Stimulated activated naive CD8-positive, alpha-beta T cell treated with anti-CD3 and anti-CD28 coated beads, Interleukin-15, Interleukin-2, amounts not matched to agents 100 U/mL and 50 U/mL, for 24 hours (primary cell): ENCODE results near the gene ACOT13.
"Not testable (repeated sequence)": the region's sequence is repeated elsewhere in the genome, so short reads cannot be mapped to it uniquely, and the experiment has no call there.

Source experiments
- ATAC-seq: fragments of 150-1000 bp; cut with Tn5 transposase; one replicate; pipeline ENCODE4 v1.10.0; 2021
- DNase-seq: peaks from one replicate; pipeline ENCODE4 v3.0.0; 2021

Gene ACOT13

GRCh38 chr6:24662236-24662635 is 4.6 kb upstream of the ACOT13 start:
- ATAC-seq (no peak), DNase-seq (no peak)

GRCh38 chr6:24663189-24663588 is 3.7 kb upstream of the ACOT13 start:
- ATAC-seq (no peak), DNase-seq (no peak)

DNA sequence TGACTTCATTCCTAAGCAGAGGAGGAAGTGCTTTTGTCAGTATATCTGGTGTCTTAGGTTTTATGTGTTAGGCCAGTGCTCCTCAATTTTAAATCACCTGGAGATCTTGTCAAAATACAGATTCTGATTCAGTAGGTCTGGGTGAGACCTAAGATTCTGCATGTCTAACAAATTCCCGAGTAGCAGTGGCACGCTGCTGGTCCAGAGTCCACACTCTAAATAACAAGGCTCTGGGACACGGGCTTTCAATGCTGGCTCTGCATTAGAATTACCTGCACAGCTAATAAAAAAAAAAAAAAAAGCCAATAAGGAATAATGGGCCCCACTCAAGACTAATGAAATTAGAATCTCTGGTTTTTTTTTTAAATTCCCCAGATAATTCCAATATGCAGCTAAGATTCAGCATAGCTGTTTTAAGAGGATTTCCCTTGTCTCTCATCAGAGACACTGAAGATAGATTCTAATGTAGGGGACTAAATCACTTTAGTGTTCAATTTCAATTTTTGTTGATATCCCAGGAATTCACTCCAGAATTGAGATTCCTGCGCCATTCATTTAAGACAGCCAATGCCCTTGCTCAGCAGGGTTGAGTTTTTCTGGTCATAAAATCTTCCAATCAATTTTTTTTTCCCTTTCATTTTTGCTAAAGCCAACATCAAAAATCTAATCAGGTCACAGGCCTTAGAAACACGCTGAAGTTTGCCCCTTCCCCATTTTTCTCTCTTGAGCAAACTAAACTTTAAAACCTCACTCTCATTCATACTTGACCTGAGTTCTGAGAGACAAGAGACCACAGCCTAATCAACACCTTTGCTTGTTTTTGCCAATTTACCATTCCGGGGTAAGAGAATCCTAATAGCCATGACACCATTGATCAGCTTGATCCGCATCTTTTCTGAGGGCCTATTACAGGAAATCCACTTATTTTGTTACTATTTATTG is 2.6 kb upstream of the ACOT13 start:
- DNase-seq, result no peak
- no peak for ATAC-seq

DNA sequence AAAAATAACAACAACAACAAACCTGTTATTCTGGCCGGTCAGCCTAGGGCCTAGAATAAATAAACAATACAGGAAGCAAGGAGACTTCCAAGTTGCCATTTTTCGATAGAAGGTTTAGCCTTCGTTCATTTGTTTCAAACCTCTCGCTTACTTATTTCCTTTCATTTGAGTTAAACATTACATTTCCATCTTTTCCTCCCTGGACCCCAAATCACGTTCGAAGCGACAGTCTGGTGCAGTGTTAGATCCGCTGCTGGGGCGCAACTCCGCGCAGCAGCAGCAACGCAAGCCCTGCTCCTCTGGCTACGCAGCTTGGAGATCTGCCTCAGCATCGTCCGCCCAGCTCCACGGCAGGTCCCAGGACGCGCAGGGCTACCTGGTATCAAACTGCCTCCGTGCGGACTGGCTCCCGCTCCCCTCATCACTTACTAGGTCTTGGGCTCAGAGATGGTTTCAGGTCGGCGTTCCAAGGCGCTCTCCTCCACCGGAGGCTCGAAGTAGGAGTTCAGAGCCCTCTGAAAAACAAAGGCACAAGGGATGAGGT is 708 bp upstream of the ACOT13 start:
- peak; percentile 31 for ATAC-seq
- DNase-seq, result peak; percentile 43

DNA sequence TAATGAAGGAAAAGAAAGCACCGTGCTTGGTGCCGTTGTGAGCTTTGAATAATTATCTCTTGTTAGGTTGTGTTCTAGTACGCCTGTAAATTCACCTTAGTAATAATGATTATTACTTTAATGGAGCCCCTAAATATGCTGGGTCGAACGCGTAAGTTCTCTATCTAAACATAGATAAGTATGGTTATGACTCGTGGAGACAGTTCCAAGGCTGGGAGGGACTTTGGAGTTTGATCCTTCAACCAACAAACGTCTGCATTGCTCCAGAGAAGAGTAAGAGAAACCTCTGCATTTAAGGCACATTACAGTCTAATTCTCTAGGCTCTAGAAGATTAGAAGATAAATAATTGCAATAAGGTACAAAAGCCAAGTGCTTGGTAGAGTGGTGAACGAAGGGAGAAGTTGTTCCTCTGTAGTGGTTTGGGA is 514 bp downstream of the ACOT13 start:
- DNase-seq, result no peak
- no peak for ATAC-seq

DNA sequence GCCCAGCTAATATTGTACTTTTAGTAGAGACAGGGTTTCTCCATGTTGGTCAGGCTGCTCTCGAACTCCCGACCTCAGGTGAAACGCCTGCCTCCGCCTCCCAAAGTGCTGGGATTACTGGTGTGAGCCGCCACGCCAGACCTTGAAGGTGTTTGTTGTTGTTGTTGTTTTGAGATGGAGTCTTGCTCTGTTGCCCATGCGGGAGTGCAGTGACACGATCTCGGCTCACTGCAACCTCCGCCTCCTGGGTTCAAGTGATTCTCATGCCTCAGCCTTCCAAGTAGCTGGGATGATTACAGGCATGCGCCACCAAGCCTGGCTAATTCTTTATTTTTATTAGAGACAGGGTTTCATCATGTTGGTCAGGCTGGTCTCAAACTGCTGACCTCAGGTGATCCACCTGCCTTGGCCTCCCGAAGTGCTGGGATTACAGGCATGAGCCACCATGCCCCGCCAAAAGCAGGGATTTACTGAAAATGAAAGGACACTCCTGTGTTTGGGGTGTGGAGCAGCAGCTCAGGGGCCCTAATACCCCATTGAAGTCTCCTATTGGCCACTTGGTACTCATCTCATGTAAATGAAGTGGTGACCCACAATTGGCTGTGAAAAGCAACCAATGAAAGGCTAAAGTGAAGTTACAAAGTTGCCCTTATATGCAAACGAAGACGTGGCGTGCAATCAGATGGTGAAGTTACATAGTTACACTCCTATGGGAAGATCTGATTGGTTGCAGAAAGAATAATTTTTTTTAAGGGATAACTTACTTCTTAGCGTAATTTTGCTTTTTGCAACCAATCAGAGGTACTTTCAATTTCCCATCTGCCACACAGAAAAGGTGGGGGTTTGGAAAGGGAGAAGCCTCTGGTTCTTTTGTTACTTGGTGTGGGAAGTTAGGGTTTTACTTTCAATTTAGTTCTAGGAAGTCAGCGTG is 1.5 kb downstream of the ACOT13 start:
- ATAC-seq, DNase-seq: not testable (repeated sequence)

- no peak for DNase-seq
- no peak for ATAC-seq
These were observed 2.1 kb downstream of the ACOT13 start for GRCh38 chr6:24668997-24669361.

GRCh38 chr6:24670492-24670891 is 3.6 kb downstream of the ACOT13 start:
- DNase-seq, ATAC-seq: not testable (repeated sequence)

DNA sequence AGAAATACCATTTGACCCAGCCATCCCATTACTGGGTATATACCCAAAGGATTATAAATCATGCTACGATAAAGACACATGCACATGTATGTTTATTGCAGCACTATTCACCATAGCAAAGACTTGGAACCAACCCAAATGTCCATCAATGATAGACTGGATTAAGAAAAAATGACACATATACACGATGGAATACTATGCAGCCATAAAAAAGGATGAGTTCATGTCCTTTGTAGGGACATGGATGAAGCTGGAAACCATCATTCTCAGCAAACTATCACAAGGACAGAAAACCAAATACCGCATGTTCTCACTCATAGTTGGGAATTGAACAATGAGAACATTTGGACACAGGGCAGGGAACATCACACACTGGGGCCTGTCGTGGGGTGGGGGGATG is 4.2 kb downstream of the ACOT13 start:
- ATAC-seq, DNase-seq: not testable (repeated sequence)

GRCh38 chr6:24672620-24673182 is 5.8 kb downstream of the ACOT13 start:
- DNase-seq, result no peak
- ATAC-seq, result no peak

GRCh38 chr6:24673625-24674024 is 6.7 kb downstream of the ACOT13 start:
- ATAC-seq, result no peak

DNA sequence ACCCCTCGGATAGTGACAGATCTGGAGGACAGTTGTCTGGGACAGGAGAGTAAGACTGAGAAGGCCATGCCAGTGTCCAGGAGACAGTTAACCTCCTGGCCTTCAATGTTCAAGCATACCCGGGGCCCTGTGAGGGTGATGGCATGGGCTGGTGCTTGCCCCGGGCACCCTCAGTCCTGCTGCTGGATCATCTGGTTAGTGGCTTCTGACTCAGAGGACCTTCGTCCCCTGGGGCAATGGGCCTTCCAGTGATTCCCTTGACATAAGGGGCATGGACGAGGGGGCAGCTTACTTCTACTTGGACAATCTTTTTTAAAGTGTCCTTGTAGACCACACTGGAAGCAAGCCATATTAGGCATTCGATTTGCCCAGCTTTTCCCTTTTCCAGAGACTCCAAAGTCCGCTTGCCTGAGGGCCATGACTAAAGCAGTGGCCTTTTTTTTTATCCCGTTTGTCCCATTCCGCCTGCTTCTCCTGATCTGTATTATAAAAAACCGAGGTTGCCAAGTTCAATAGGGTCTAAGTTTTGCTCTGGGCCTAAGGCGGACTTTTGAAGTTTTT is 12.0 kb downstream of the ACOT13 start:
- not testable (repeated sequence) for DNase-seq, ATAC-seq

More at GRCh38 chr6:24673625-24674024, 6.7 kb downstream of the ACOT13 start:
- DNase-seq, result no peak

DNA sequence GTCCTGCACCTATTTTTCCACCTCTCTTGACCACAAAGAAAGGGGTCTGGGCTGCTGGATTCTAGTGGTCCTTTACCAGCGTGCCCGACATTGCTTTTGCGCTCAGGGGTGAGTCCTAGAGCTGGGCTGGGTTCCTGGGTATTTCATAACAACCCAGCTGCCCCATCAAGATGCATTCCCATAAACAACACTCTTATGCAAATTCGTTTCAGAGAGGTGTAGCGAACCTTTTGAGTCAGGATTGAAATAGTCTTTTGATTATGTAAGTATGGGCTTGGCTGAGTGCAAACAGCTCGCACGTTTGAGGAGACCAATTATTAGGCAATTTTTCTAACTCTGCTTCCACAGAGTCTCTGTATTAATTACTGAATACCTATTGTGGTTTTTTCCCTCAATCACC is 13.7 kb downstream of the ACOT13 start:
- no peak for DNase-seq
- ATAC-seq, result no peak

DNA sequence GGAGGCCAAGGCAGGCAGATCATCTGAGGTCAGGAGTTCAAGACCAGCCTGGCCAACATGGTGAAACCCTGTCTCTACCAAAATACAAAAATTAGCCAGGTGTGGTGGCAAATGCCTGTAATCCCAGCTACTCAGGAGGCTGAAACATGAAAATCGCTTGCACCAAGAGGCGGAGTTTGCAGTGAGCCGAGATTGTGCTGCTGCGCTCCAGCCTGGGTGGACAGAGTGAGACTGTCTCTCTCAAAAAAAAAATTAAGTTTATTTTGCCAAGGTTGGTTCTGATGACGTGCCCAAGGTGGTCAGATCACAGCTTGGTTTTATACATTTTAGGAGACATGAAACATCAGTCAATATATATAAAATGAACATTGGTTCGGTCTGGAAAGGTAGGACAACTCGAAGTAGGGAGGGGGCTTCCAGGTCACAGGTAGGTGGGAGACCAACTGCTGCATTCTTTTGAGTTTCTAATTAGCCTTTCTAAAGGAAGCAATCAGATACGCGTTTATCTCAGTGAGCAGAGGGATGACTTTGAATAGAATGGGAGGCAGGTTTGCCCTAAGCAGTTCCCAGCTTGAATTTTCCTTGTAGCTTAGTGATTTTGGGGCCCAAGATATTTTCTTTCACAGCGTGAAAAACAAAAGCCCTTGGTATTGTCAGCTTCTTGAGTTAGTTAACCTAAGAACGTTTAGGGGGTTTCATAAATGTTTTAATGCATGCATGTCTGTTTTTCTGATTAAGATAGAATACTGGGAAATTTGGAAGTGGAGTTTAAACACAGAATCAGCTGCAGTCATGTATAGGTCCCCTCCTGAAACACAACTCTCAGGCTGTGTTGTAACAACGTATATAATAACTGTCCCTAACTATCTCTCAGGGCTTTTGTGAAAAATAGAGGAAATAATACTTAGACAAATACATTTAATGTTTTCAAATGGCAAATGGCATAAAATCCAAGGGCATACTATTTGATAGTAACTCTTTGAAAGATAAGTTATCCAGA is 16.7 kb downstream of the ACOT13 start:
- ATAC-seq (no peak), DNase-seq (no peak)

DNA sequence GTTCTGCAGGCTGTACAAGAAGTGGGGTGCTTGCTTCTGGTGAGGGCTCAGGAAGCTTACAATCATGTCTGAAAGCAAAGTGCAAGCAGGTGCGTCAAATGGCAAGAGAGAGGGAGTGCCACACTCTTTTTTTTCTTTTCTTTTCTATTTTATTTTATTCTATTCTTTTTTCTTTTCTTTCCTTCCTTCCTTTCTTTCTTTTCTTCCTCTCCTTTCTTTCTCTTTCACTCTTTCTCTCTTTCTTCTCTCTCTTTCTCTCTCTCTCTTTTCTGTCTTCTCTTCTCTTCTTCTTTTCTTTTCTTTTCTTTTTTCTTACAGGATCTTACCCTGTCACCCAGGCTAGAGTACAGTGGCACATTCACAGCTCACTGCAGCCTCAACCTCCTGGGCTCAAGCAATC is 19.5 kb downstream of the ACOT13 start:
- DNase-seq, result no peak
- ATAC-seq, result no peak

DNA sequence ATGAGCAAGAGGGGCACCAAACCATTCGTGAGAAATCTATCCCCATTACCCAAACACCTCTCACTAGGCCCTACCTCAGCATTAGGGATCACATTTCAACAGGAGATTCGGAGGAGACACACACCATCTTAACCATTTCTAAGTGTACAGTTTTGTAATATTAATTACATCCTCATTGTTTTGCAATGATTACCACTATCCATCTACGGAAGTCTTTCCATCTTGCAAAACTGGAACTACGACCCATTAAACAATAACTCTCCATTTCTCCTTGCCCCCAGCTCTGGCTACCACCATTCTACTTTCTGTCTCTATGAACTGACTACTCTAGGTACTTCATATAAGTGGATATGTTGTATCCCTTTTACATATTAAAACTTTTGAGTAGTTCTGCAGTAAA is 20.1 kb downstream of the ACOT13 start:
- ATAC-seq (no peak), DNase-seq (no peak)

GRCh38 chr6:24689964-24690363 is 23.1 kb downstream of the ACOT13 start:
- ATAC-seq (no peak), DNase-seq (no peak)

DNA sequence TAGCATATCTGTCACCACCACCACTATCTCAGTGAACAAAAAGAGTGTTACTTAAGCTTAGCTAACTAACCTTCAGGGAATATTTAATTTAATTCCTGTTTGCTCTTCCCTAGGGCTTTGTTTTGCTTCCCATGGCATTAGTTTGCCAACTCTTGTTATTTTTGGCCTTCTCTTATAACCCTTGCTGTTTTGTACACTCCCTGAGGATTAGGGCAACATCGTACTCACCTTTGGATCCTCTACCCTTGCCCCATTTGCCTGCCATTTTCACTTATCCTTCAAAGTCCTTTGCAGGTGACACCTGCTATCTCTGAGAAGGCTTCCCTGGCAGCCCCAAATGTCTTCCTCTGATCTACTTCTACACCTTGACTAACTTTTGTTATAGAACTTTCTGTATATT is 23.7 kb downstream of the ACOT13 start:
- no peak for DNase-seq
- ATAC-seq, result no peak

DNA sequence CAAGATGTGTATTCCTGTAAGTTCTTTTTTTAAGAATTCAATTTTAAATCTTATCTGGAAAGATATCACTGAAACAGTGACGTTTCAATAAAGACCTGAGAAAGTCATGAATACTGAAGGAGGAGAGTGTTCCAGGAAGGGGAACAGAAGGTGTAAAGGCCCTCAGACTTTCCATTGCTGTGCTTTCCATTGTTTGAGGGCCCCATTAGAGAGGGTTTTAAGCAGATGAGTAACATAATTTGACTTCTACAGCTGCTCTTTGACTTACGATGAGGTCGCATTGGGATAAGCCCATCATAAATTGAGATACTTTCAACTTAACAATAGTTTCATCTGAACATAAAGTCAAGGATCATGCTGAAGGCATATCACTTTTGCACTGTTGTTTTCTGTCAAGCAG is 24.7 kb downstream of the ACOT13 start:
- ATAC-seq (peak; percentile 56), DNase-seq (no peak)

- DNase-seq (no peak), ATAC-seq (no peak)
These were observed 25.1 kb downstream of the ACOT13 start for GRCh38 chr6:24692003-24692402.

- ATAC-seq, result no peak
- DNase-seq, result no peak
These were observed 25.5 kb downstream of the ACOT13 start for GRCh38 chr6:24692415-24692814.
